Subcutaneous adipose tissue (tissue), 4 donors: ENCODE results near the gene GRIN3B. TPM values are rescaled to one million over a fixed set of nuclear protein-coding genes. Genes with fewer than 3 reads are reported as not detected.

Source experiments
- total RNA-seq, 4 donors: library from RNA; depleted of rRNA; stranded (reverse); fragments of >200 nt; gene quantifications; one replicate each; pipeline ENCODE4 v1.1.0, GENCODE V29; 2016
- TF ChIP-seq, protein P1 (sequence below): fragments of 450-650 bp; IDR thresholded peaks from one replicate; pipeline ENCODE4 v1.5.1; 2016; ENCODE audit warnings: low read depth, mild to moderate bottlenecking, control low read depth, antibody characterized with exemption, moderate library complexity

GRIN3B gene
- total RNA-seq, 4 donors from 2014 or later = not detected

- TF ChIP-seq, protein P1, sequence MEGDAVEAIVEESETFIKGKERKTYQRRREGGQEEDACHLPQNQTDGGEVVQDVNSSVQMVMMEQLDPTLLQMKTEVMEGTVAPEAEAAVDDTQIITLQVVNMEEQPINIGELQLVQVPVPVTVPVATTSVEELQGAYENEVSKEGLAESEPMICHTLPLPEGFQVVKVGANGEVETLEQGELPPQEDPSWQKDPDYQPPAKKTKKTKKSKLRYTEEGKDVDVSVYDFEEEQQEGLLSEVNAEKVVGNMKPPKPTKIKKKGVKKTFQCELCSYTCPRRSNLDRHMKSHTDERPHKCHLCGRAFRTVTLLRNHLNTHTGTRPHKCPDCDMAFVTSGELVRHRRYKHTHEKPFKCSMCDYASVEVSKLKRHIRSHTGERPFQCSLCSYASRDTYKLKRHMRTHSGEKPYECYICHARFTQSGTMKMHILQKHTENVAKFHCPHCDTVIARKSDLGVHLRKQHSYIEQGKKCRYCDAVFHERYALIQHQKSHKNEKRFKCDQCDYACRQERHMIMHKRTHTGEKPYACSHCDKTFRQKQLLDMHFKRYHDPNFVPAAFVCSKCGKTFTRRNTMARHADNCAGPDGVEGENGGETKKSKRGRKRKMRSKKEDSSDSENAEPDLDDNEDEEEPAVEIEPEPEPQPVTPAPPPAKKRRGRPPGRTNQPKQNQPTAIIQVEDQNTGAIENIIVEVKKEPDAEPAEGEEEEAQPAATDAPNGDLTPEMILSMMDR = no peak
These were observed 6.3 kb upstream of the GRIN3B start for GRCh38 chr19:993831-994393.

DNA sequence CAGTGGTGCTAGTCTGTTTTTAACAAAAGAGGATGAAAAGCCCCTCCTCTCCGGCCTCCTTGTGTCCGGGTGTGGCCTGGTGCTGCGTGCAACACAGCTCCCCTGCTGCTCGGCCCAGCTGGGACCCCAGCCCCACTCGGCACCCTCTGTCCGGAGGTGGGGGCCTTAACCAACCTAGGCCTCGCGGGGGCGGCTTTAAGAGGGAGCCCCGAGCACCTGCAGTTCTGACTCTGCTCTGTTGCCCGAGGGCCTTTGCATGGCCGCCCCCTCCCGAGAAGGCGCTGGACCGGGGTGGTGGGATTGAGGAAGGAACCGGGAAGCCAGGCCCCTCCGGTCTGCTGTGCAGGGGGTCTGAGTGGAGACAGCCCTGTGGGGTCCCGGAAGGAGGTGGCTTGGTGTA lies 5.7 kb upstream of the GRIN3B start:
- TF ChIP-seq, protein P1 = no peak

DNA sequence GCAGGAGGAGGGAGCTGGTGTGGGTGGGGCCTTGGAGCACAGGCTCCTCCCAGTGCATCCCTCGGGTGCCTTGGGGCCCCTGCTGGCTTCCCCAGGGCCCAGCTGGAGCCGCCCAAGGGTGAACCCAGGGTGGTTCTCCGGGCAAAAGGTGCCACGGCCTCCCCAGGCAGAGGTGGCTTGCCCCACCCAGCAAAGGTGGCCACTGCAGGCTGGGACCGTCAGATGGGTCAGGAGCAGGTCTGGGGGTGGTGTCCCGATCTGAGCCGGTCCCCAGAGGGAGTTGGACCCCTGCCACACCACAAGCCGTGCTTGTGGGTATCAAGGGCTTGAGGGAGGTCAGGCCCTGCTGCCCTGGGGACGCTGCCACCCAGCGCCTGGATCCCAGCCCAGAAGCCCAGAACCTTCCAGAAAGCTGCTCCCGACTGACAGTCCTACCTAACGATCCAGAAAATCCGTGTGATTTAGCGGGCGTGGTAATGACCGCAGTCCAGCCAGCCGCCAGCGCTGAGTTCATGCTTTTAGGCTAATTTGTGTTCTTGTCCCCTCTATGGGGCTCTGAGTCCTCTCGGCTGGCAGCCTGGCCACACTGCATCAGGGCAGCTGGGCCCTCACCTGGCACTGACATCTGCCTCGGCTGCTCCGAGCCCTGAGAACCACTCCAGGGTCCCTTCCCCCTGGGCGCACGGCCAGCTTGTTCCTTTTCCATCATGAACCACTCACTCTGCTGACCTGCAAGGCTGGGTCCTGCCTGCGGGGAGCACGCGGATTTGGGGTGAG lies 5.0 kb upstream of the GRIN3B start:
- TF ChIP-seq, protein P1 = no peak

- TF ChIP-seq, protein P1 = no peak
These were observed 4.0 kb upstream of the GRIN3B start for GRCh38 chr19:996051-996838.

- TF ChIP-seq, protein P1 = no peak
These were observed 2.2 kb upstream of the GRIN3B start for GRCh38 chr19:998064-998463.

- TF ChIP-seq, protein P1 = no peak
These were observed 870 bp upstream of the GRIN3B start for GRCh38 chr19:999379-999719.
